Measurements from ENCODE around the gene CTNNB1.

DNA sequence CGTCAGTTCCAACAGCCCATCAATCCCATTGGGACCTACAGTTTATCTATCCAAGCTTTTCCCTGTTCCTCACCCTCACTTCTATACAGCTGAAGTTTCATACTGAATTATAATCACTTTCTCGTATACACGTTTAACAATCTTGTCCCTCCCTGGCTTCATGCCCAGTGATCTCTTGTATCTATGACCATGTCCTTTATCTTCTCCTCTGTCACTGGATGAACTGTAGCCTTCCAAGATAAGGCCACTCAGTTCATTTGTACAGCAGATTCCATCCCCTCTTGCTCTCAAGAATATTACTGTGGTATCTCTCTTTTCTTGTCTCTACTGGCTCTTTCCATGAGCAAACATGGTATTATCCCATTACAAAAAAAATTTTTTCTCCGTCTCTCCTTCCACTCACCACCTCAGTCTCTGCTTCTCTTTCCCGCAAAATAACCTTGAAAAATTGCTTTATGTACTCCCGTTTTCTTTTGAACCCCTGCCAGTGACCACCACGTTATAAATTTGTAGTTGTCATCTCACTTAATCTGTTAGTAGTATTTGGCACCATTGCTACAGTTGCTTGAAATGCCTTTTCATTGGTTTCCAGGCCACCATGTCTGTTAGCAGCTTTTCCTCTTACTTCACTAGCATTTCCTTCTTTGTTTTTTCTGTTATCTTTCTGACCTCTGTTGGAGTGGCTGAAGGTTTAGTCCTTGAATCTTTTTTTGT, 9.4 kb downstream of the CTNNB1 start:
- TF ChIP-seq, protein P1, sequence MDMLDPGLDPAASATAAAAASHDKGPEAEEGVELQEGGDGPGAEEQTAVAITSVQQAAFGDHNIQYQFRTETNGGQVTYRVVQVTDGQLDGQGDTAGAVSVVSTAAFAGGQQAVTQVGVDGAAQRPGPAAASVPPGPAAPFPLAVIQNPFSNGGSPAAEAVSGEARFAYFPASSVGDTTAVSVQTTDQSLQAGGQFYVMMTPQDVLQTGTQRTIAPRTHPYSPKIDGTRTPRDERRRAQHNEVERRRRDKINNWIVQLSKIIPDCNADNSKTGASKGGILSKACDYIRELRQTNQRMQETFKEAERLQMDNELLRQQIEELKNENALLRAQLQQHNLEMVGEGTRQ (IDR thresholded peaks at IDR 0.05; ENCODE audit: low read depth, low read length), result no peak
- TF ChIP-seq, protein P1 (CRISPR knock-in tag; IDR thresholded peaks at IDR 0.05; ENCODE audit: borderline replicate concordance), result no peak
- no peak for TF ChIP-seq SUZ12 (IDR thresholded peaks at IDR 0.05; ENCODE audit: low read depth, low read length)

Data from HepG2 (cell line).